HL-60 (cell line): ENCODE results near the gene FAM117A.

Experiments used
- CTCF ChIP-seq: IDR thresholded peaks from one replicate; pipeline ENCODE4 v1.5.1; 2011; ENCODE audit warnings: low read length, control low read depth, inconsistent platforms; ENCODE audit not compliant: insufficient read depth
- POLR2AphosphoS5 ChIP-seq: IDR thresholded peaks from 2 replicates; pipeline ENCODE4 v1.6.1; 2012; ENCODE audit warnings: low read depth
- REST ChIP-seq: IDR thresholded peaks from 2 replicates; pipeline ENCODE4 v1.6.1; 2012; ENCODE audit warnings: low read depth; ENCODE audit not compliant: insufficient replicate concordance

- TF ChIP-seq POLR2AphosphoS5 (no peak), CTCF (no peak), REST (no peak)
Measured at GRCh38 chr17:49705254-49705653, 58.7 kb downstream of the FAM117A start.
